Activated T-helper 17 cell treated with anti-CD3 and anti-CD28 coated beads, Interleukin-2, amount 50 U/mL, for 72 hours (primary cell): Measurements from ENCODE around the gene TAMALIN. TPM values are rescaled to one million over a fixed set of nuclear protein-coding genes. Genes with fewer than 3 reads are reported as not detected.

Source experiments
- ATAC-seq: fragments of 150-1000 bp; cut with Tn5 transposase; replicated peaks from 2 replicates; pipeline ENCODE4 v1.10.0; 2021; ENCODE audit warnings: mild to moderate bottlenecking, moderate library complexity
- H3K27ac Mint-ChIP-seq: one replicate; pipeline ENCODE4 v1.8.0; 2022; ENCODE audit warnings: mixed read lengths
- H3K27me3 Mint-ChIP-seq: one replicate; pipeline ENCODE4 v1.8.0; 2022; ENCODE audit warnings: mixed read lengths
- H3K36me3 Mint-ChIP-seq: one replicate; pipeline ENCODE4 v1.8.0; 2022; ENCODE audit warnings: low read depth, mild to moderate bottlenecking, mixed read lengths
- H3K4me1 Mint-ChIP-seq: one replicate; pipeline ENCODE4 v1.8.0; 2022; ENCODE audit warnings: mixed read lengths
- H3K4me3 Mint-ChIP-seq: one replicate; pipeline ENCODE4 v1.8.0; 2022; ENCODE audit warnings: mild to moderate bottlenecking, mixed read lengths
- H3K9me3 Mint-ChIP-seq: one replicate; pipeline ENCODE4 v1.8.0; 2022; ENCODE audit warnings: mixed read lengths
- total RNA-seq, 2 donors: library from RNA; stranded (reverse); gene quantifications; one replicate each; pipeline ENCODE4 v1.2.3, GENCODE V29; 2022

TAMALIN gene
- total RNA-seq, 2 donors from 2014 or later: 3.5 to 26.3 TPM

GRCh38 chr12:52056801-52057637 is 50.3 kb downstream of the TAMALIN start:
- Mint-ChIP-seq H3K9me3 (no peaks in the 10 kb centered on the region), H3K27ac (no peak overlapping the region), H3K4me3 (no peak overlapping the region), H3K4me1 (no peaks in the 10 kb centered on the region), H3K36me3 (peaks cover 69% of the 10 kb centered on the region), H3K27me3 (no peaks in the 10 kb centered on the region)
- ATAC-seq: no peak

GRCh38 chr12:52057638-52058576 is 51.2 kb downstream of the TAMALIN start:
- H3K27me3 Mint-ChIP-seq: no peaks in the 10 kb centered on the region
- no peaks in the 10 kb centered on the region for H3K9me3 Mint-ChIP-seq
- peaks cover 60% of the 10 kb centered on the region for H3K36me3 Mint-ChIP-seq
- no peaks in the 10 kb centered on the region for H3K4me1 Mint-ChIP-seq
- H3K4me3 Mint-ChIP-seq: no peak overlapping the region
- ATAC-seq: no peak
- no peak overlapping the region for H3K27ac Mint-ChIP-seq

GRCh38 chr12:52058631-52059361 is 52.0 kb downstream of the TAMALIN start:
- no peak overlapping the region for H3K4me3 Mint-ChIP-seq
- H3K27me3 Mint-ChIP-seq: no peaks in the 10 kb centered on the region
- no peaks in the 10 kb centered on the region for H3K9me3 Mint-ChIP-seq
- H3K4me1 Mint-ChIP-seq: no peaks in the 10 kb centered on the region
- H3K27ac Mint-ChIP-seq: no peak overlapping the region
- ATAC-seq: no peak
- peaks cover 51% of the 10 kb centered on the region for H3K36me3 Mint-ChIP-seq

GRCh38 chr12:52059582-52060497 is 53.1 kb downstream of the TAMALIN start:
- no peak for ATAC-seq
- Mint-ChIP-seq H3K9me3 (no peaks in the 10 kb centered on the region), H3K4me3 (no peak overlapping the region), H3K36me3 (peaks cover 41% of the 10 kb centered on the region), H3K27ac (no peak overlapping the region), H3K4me1 (no peaks in the 10 kb centered on the region), H3K27me3 (no peaks in the 10 kb centered on the region)

- H3K36me3 Mint-ChIP-seq: peaks cover 33% of the 10 kb centered on the region
- no peaks in the 10 kb centered on the region for H3K9me3 Mint-ChIP-seq
- ATAC-seq: no peak
- H3K27me3 Mint-ChIP-seq: no peaks in the 10 kb centered on the region
- H3K4me1 Mint-ChIP-seq: peaks cover 5% of the 10 kb centered on the region
- H3K4me3 Mint-ChIP-seq: no peak overlapping the region
- H3K27ac Mint-ChIP-seq: no peak overlapping the region
These were observed 53.9 kb downstream of the TAMALIN start for GRCh38 chr12:52060498-52061177.

GRCh38 chr12:52061470-52062166 is 54.9 kb downstream of the TAMALIN start:
- no peaks in the 10 kb centered on the region for H3K27me3 Mint-ChIP-seq
- no peaks in the 10 kb centered on the region for H3K9me3 Mint-ChIP-seq
- H3K4me1 Mint-ChIP-seq: peaks cover 10% of the 10 kb centered on the region
- no peak overlapping the region for H3K4me3 Mint-ChIP-seq
- ATAC-seq: no peak
- H3K27ac Mint-ChIP-seq: no peak overlapping the region
- peaks cover 24% of the 10 kb centered on the region for H3K36me3 Mint-ChIP-seq

- Mint-ChIP-seq H3K9me3 (no peaks in the 10 kb centered on the region), H3K27ac (no peak overlapping the region), H3K4me3 (no peak overlapping the region), H3K36me3 (peaks cover 16% of the 10 kb centered on the region), H3K27me3 (no peaks in the 10 kb centered on the region), H3K4me1 (peaks cover 15% of the 10 kb centered on the region)
- ATAC-seq: no peak
These were observed 55.7 kb downstream of the TAMALIN start for GRCh38 chr12:52062167-52063081.

- no peak for ATAC-seq
These were observed 56.6 kb downstream of the TAMALIN start for GRCh38 chr12:52063082-52063924.

GRCh38 chr12:52063981-52064649 is 57.4 kb downstream of the TAMALIN start:
- Mint-ChIP-seq H3K4me3 (no peak overlapping the region), H3K36me3 (peaks cover 1% of the 10 kb centered on the region), H3K4me1 (peaks cover 15% of the 10 kb centered on the region), H3K27ac (no peak overlapping the region), H3K27me3 (no peaks in the 10 kb centered on the region), H3K9me3 (no peaks in the 10 kb centered on the region)
- no peak for ATAC-seq

More at GRCh38 chr12:52063082-52063924, 56.6 kb downstream of the TAMALIN start:
- Mint-ChIP-seq H3K4me1 (peaks cover 15% of the 10 kb centered on the region), H3K27me3 (no peaks in the 10 kb centered on the region), H3K36me3 (peaks cover 9% of the 10 kb centered on the region), H3K27ac (no peak overlapping the region), H3K9me3 (no peaks in the 10 kb centered on the region), H3K4me3 (no peak overlapping the region)
